ENCODE results near the gene DIPK1B. TPM values are rescaled to one million over a fixed set of nuclear protein-coding genes. Genes with fewer than 3 reads are reported as not detected.

Gene DIPK1B
- total RNA-seq, 2 experiments from 2014 or later, result 0.14 TPM; not detected in 1

- no peak for ATAC-seq
- POLR2A ChIA-PET, result interaction anchor here (0.9 to 1.0 kb wide), 2 partner anchors 9 to 11 kb away, joined by 3 to 8 read pairs; no protein-coding TSS in a partner anchor
- no peak for DNase-seq
- Mint-ChIP-seq H3K4me3 (no peak overlapping the region), H3K27ac (no peak overlapping the region), H3K27me3 (no peaks in the 10 kb centered on the region), H3K4me1 (ENCODE audit: low read depth) (peaks cover 35% of the 10 kb centered on the region), H3K9me3 (no peaks in the 10 kb centered on the region), H3K36me3 (ENCODE audit: low read depth) (peaks cover 40% of the 10 kb centered on the region)
- no peak for TF ChIP-seq CTCF (IDR thresholded peaks at IDR 0.05)
- intact Hi-C loops (cut with micrococcal nuclease), result no loop called here
- CTCF ChIA-PET, result interaction anchor here (0.6 kb wide), 1 partner anchor 840 kb away, joined by 3 read pairs; no protein-coding TSS in a partner anchor
These were observed 12.4 kb downstream of the DIPK1B start for GRCh38 chr9:136724772-136725171.

GRCh38 chr9:136725612-136726011, 13.2 kb downstream of the DIPK1B start:
- ChIA-PET POLR2A (interaction anchor here (0.6 to 5.6 kb wide), 6 partner anchors 9 to 369 kb away, joined by 3 to 44 read pairs (median 3); no protein-coding TSS in a partner anchor), CTCF (interaction anchor here (0.6 to 1.5 kb wide), 3 partner anchors 30 to 841 kb away, joined by 3 read pairs; no protein-coding TSS in a partner anchor)
- no peaks in the 10 kb centered on the region for H3K9me3 Mint-ChIP-seq
- peaks cover 40% of the 10 kb centered on the region for H3K4me1 Mint-ChIP-seq (ENCODE audit: low read depth)
- ATAC-seq (no peak), DNase-seq (no peak)
- peaks cover 40% of the 10 kb centered on the region for H3K36me3 Mint-ChIP-seq (ENCODE audit: low read depth)
- H3K27ac Mint-ChIP-seq, result peak overlapping the region; percentile 57
- no peak for TF ChIP-seq CTCF (IDR thresholded peaks at IDR 0.05)
- intact Hi-C loops (cut with micrococcal nuclease), result no loop called here
- no peaks in the 10 kb centered on the region for H3K27me3 Mint-ChIP-seq
- peak overlapping the region; percentile 100 for H3K4me3 Mint-ChIP-seq

GRCh38 chr9:136726118-136726517, 13.7 kb downstream of the DIPK1B start:
- POLR2A ChIA-PET, result interaction anchor here (0.6 to 5.6 kb wide), 10 partner anchors 8 to 370 kb away, joined by 3 to 44 read pairs (median 4); no protein-coding TSS in a partner anchor
- DNase-seq (no peak), ATAC-seq (no peak)
- peaks cover 40% of the 10 kb centered on the region for H3K36me3 Mint-ChIP-seq (ENCODE audit: low read depth)
- H3K27me3 Mint-ChIP-seq, result no peaks in the 10 kb centered on the region
- H3K27ac Mint-ChIP-seq, result peak overlapping the region; percentile 97
- no peak for TF ChIP-seq CTCF (IDR thresholded peaks at IDR 0.05)
- CTCF ChIA-PET, result interaction anchor here (0.9 to 1.5 kb wide), 6 partner anchors 12 to 193 kb away, joined by 3 read pairs; no protein-coding TSS in a partner anchor
- H3K4me1 Mint-ChIP-seq (ENCODE audit: low read depth), result peaks cover 39% of the 10 kb centered on the region
- peak overlapping the region; percentile 100 for H3K4me3 Mint-ChIP-seq
- intact Hi-C loops (cut with micrococcal nuclease), result no loop called here
- H3K9me3 Mint-ChIP-seq, result no peaks in the 10 kb centered on the region

- peak overlapping the region; percentile 100 for H3K4me3 Mint-ChIP-seq
- DNase-seq (peak; percentile 70), ATAC-seq (peak; percentile 45)
- H3K9me3 Mint-ChIP-seq, result no peaks in the 10 kb centered on the region
- ChIA-PET POLR2A (interaction anchor here (0.5 to 5.6 kb wide), 23 partner anchors 8 to 375 kb away, joined by 3 to 44 read pairs (median 5); no protein-coding TSS in a partner anchor), CTCF (interaction anchor here (0.9 to 4.4 kb wide), 12 partner anchors 8 to 193 kb away, joined by 3 to 15 read pairs (median 3); partner anchors contain the start of gene LCN8)
- TF ChIP-seq CTCF (IDR thresholded peaks at IDR 0.05), result peak; percentile 63
- peaks cover 40% of the 10 kb centered on the region for H3K36me3 Mint-ChIP-seq (ENCODE audit: low read depth)
- H3K27ac Mint-ChIP-seq, result peak overlapping the region; percentile 97
- H3K4me1 Mint-ChIP-seq (ENCODE audit: low read depth), result peaks cover 40% of the 10 kb centered on the region
- H3K27me3 Mint-ChIP-seq, result no peaks in the 10 kb centered on the region
- intact Hi-C loops (cut with micrococcal nuclease), result no loop called here
These were observed 14.3 kb downstream of the DIPK1B start for GRCh38 chr9:136726631-136727191.

- ChIA-PET CTCF (interaction anchor here (0.9 to 4.4 kb wide), 8 partner anchors 10 to 180 kb away, joined by 3 to 15 read pairs (median 3); no protein-coding TSS in a partner anchor), POLR2A (interaction anchor here (0.5 to 5.6 kb wide), 32 partner anchors 8 to 401 kb away, joined by 3 to 44 read pairs (median 4); partner anchors contain the start of gene LCN6)
- H3K4me1 Mint-ChIP-seq (ENCODE audit: low read depth), result peaks cover 46% of the 10 kb centered on the region
- no peaks in the 10 kb centered on the region for H3K27me3 Mint-ChIP-seq
- intact Hi-C loops (cut with micrococcal nuclease), result no loop called here
- H3K9me3 Mint-ChIP-seq, result no peaks in the 10 kb centered on the region
- no peak overlapping the region for H3K27ac Mint-ChIP-seq
- DNase-seq (peak; percentile 90), ATAC-seq (peak; percentile 77)
- peak overlapping the region; percentile 100 for H3K4me3 Mint-ChIP-seq
- H3K36me3 Mint-ChIP-seq (ENCODE audit: low read depth), result peaks cover 39% of the 10 kb centered on the region
- TF ChIP-seq CTCF (IDR thresholded peaks at IDR 0.05), result peak; percentile 90
These were observed 15.7 kb downstream of the DIPK1B start for GRCh38 chr9:136728080-136728547.

Measured in activated CD8-positive, alpha-beta T cell treated with anti-CD3 and anti-CD28 coated beads for 36 hours (primary cell).